ENCODE results near the gene HUS1B. TPM values are rescaled to one million over a fixed set of nuclear protein-coding genes. Genes with fewer than 3 reads are reported as not detected.

The HUS1B gene
- total and polyA plus RNA-seq, 9 of the 15 experiments (the other 6 are each of a cell fraction or from before 2014, with no cell fraction given), result 0.16 to 1.4 (median 0.38) TPM; not detected in 1

DNA sequence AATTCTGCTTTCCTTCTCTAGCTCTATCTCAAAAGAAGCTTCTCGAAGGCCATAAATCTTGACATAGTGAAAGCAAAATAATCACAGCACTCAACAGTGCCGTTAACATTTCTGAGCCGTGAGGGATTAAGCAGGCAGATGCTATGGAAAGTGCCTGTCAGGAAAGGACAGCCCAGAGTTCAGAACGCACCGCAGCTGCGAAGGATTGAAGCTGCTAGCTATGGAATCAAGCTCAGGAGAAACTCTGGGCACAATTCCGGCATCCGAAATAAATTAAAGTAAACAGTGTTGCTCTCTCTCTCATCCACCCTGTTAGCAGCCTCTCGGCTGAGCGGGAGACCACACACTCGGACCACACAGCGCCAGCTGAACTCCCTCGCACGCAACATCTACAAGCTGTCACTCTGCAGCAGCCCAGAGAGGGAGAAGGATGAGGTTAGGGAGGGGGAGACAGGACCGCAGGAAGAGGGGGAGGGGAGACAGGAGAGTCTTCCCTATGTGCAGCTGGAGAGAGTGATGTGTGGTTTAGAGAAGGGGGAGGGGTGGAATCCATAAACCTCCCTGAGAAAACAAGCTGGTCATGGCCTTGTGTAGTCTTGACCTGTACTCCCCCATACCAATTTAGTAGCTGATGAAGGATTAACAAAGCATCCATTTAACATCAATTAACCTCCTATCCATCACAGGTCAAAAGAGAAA, 27.0 kb upstream of the HUS1B start (continued):
- TF ChIP-seq RBM39 (optimal IDR thresholded peaks at IDR 0.05; ENCODE audit: low read depth, low read length) (no peak), DDX20 (tag; IDR thresholded peaks at IDR 0.05; ENCODE audit: low read depth) (no peak), BRD4 (IDR thresholded peaks at IDR 0.05) (no peak), XRCC3 (IDR thresholded peaks at IDR 0.05) (no peak), NFIC (IDR thresholded peaks at IDR 0.05) (no peak), PML (IDR thresholded peaks at IDR 0.05; ENCODE audit: low read length) (no peak), ZNF12 (CRISPR knock-in tag; IDR thresholded peaks at IDR 0.05) (no peak), NR2C2 (CRISPR knock-in tag; IDR thresholded peaks at IDR 0.05) (no peak), NR2C2 (tag; IDR thresholded peaks at IDR 0.05) (0 out of 2 replicates have a peak, but pooled peaks have one; percentile 17), SIN3B (IDR thresholded peaks at IDR 0.05; ENCODE audit: low read depth) (no peak), CCAR2 (IDR thresholded peaks at IDR 0.05; ENCODE audit: low read depth, low read length) (no peak), NUFIP1 (IDR thresholded peaks at IDR 0.05; ENCODE audit: partially characterized antibody) (no peak), TOE1 (IDR thresholded peaks at IDR 0.05; ENCODE audit: borderline replicate concordance) (no peak), TOE1 (CRISPR knock-in tag; IDR thresholded peaks at IDR 0.05; ENCODE audit: borderline replicate concordance, low read depth) (no peak), MAZ (CRISPR knock-in tag; conservative IDR thresholded peaks at IDR 0.05 in 1 of 2, IDR thresholded peaks at IDR 0.05 in 1 of 2) (0 out of 4 replicates have a peak, but pooled peaks have one; percentile 22 to 37), ZBED1 (IDR thresholded peaks at IDR 0.05) (no peak), CEBPG (CRISPR knock-in tag; IDR thresholded peaks at IDR 0.05) (no peak), CEBPG (tag; conservative IDR thresholded peaks at IDR 0.05 in 1 of 2, IDR thresholded peaks at IDR 0.05 in 1 of 2) (no peak), SP1 (CRISPR knock-in tag; IDR thresholded peaks at IDR 0.05) (no peak), ARID1B (IDR thresholded peaks at IDR 0.05) (peak; percentile 61; the same call in 1 of the 2 replicates), RUNX1 (IDR thresholded peaks at IDR 0.05; ENCODE audit: low read depth) (no peak), ZNF77 (CRISPR knock-in tag; IDR thresholded peaks at IDR 0.05) (no peak), POLR2H (tag; IDR thresholded peaks at IDR 0.05; ENCODE audit: low read depth) (no peak), C11orf30 (IDR thresholded peaks at IDR 0.05; ENCODE audit: low read depth) (no peak), ZNF165 (CRISPR knock-in tag; IDR thresholded peaks at IDR 0.05; ENCODE audit: borderline replicate concordance) (no peak), ZKSCAN3 (CRISPR knock-in tag; IDR thresholded peaks at IDR 0.05) (no peak), BRF1 (IDR thresholded peaks at IDR 0.05; ENCODE audit: borderline replicate concordance, extremely low read depth, insufficient read length) (no peak), U2AF1 (optimal IDR thresholded peaks at IDR 0.05; ENCODE audit: low read depth, low read length) (no peak), ZNF586 (CRISPR knock-in tag; conservative IDR thresholded peaks at IDR 0.05) (no peak), SMARCB1 (IDR thresholded peaks at IDR 0.05; ENCODE audit: insufficient read length, low read depth) (no peak)
- TF ChIP-seq, protein P1, sequence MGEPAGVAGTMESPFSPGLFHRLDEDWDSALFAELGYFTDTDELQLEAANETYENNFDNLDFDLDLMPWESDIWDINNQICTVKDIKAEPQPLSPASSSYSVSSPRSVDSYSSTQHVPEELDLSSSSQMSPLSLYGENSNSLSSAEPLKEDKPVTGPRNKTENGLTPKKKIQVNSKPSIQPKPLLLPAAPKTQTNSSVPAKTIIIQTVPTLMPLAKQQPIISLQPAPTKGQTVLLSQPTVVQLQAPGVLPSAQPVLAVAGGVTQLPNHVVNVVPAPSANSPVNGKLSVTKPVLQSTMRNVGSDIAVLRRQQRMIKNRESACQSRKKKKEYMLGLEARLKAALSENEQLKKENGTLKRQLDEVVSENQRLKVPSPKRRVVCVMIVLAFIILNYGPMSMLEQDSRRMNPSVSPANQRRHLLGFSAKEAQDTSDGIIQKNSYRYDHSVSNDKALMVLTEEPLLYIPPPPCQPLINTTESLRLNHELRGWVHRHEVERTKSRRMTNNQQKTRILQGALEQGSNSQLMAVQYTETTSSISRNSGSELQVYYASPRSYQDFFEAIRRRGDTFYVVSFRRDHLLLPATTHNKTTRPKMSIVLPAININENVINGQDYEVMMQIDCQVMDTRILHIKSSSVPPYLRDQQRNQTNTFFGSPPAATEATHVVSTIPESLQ (CRISPR knock-in tag; IDR thresholded peaks at IDR 0.05), result no peak
